Nephron (organoid): ENCODE results near the gene SEC63.
"Not testable (repeated sequence)": the region's sequence is repeated elsewhere in the genome, so short reads cannot be mapped to it uniquely, and the experiment has no call there.

ENCODE experiments used
- H3K27ac Mint-ChIP-seq, 3 experiments: 2 replicates each; pipeline ENCODE4 v1.8.0; 2020; ENCODE audit warnings: mixed read lengths in 3 of 3, mild to moderate bottlenecking in 2 of 3, moderate library complexity in 1 of 3
- H3K27me3 Mint-ChIP-seq: 2 replicates; pipeline ENCODE4 v1.8.0; 2021; ENCODE audit warnings: low read depth, mild to moderate bottlenecking, moderate library complexity, mixed read lengths
- H3K36me3 Mint-ChIP-seq: 2 replicates; pipeline ENCODE4 v1.8.0; 2020; ENCODE audit warnings: low read depth, mixed read lengths
- H3K4me1 Mint-ChIP-seq: 2 replicates; pipeline ENCODE4 v1.8.0; 2020; ENCODE audit warnings: mixed read lengths
- H3K4me3 Mint-ChIP-seq, 3 experiments: 2 replicates each; pipeline ENCODE4 v1.8.0; 2020; ENCODE audit warnings: mild to moderate bottlenecking in 3 of 3, mixed read lengths in 3 of 3, moderate library complexity in 2 of 3
- H3K9me3 Mint-ChIP-seq: 2 replicates; pipeline ENCODE4 v1.8.0; 2020; ENCODE audit warnings: mixed read lengths
- CTCF ChIP-seq, 3 experiments: fragments of 200-600 bp; sonication (generic); IDR thresholded peaks; one replicate each; pipeline ENCODE4 v1.5.0; 2021; ENCODE audit warnings: antibody characterized with exemption in 3 of 3; ENCODE audit not compliant: unreplicated experiment in 3 of 3

Gene SEC63

GRCh38 chr6:107917451-107918375, 40.3 kb downstream of the SEC63 start:
- H3K27me3 Mint-ChIP-seq: no peaks in the 10 kb centered on the region
- H3K4me1 Mint-ChIP-seq: no peaks in the 10 kb centered on the region
- H3K27ac Mint-ChIP-seq: no peak overlapping the region
- peaks cover 40% of the 10 kb centered on the region for H3K9me3 Mint-ChIP-seq
- no peak for TF ChIP-seq CTCF (IDR thresholded peaks at IDR 0.05; ENCODE audit: unreplicated experiment in 3 of 3)
- peaks cover 98% of the 10 kb centered on the region for H3K36me3 Mint-ChIP-seq
- H3K4me3 Mint-ChIP-seq: no peak overlapping the region

- not testable (repeated sequence) for H3K27me3 Mint-ChIP-seq, H3K4me1 Mint-ChIP-seq, H3K27ac Mint-ChIP-seq, H3K4me3 Mint-ChIP-seq
- H3K36me3 Mint-ChIP-seq: peaks cover 98% of the 10 kb centered on the region
- peaks cover 37% of the 10 kb centered on the region for H3K9me3 Mint-ChIP-seq
These were observed 41.0 kb downstream of the SEC63 start for GRCh38 chr6:107916961-107917360.

- H3K9me3 Mint-ChIP-seq: peaks cover 7% of the 10 kb centered on the region
- no peak overlapping the region for H3K27ac Mint-ChIP-seq
- H3K4me3 Mint-ChIP-seq: no peak overlapping the region
- no peaks in the 10 kb centered on the region for H3K4me1 Mint-ChIP-seq
- TF ChIP-seq CTCF (IDR thresholded peaks at IDR 0.05; ENCODE audit: unreplicated experiment in 3 of 3): no peak
- no peaks in the 10 kb centered on the region for H3K27me3 Mint-ChIP-seq
- peaks cover 87% of the 10 kb centered on the region for H3K36me3 Mint-ChIP-seq
These were observed 46.3 kb downstream of the SEC63 start for GRCh38 chr6:107911692-107912091.

- Mint-ChIP-seq H3K4me1 (no peaks in the 10 kb centered on the region), H3K4me3 (no peak overlapping the region), H3K27me3 (no peaks in the 10 kb centered on the region), H3K9me3 (peaks cover 30% of the 10 kb centered on the region), H3K27ac (no peak overlapping the region), H3K36me3 (peaks cover 85% of the 10 kb centered on the region)
- TF ChIP-seq CTCF (IDR thresholded peaks at IDR 0.05; ENCODE audit: unreplicated experiment in 3 of 3): no peak
These were observed 63.1 kb downstream of the SEC63 start for GRCh38 chr6:107894809-107895396.

GRCh38 chr6:107890431-107890830, 67.6 kb downstream of the SEC63 start:
- Mint-ChIP-seq H3K9me3 (peaks cover 58% of the 10 kb centered on the region), H3K36me3 (peaks cover 97% of the 10 kb centered on the region)
- not testable (repeated sequence) for H3K27me3 Mint-ChIP-seq, H3K4me3 Mint-ChIP-seq, H3K4me1 Mint-ChIP-seq, H3K27ac Mint-ChIP-seq

GRCh38 chr6:107885950-107886349, 72.1 kb downstream of the SEC63 start:
- H3K27me3 Mint-ChIP-seq, H3K27ac Mint-ChIP-seq, H3K4me3 Mint-ChIP-seq, H3K4me1 Mint-ChIP-seq: not testable (repeated sequence)
- Mint-ChIP-seq H3K9me3 (peaks cover 45% of the 10 kb centered on the region), H3K36me3 (peaks cover 89% of the 10 kb centered on the region)

- no peak for TF ChIP-seq CTCF (IDR thresholded peaks at IDR 0.05; ENCODE audit: unreplicated experiment in 3 of 3)
- no peaks in the 10 kb centered on the region for H3K27me3 Mint-ChIP-seq
- peaks cover 69% of the 10 kb centered on the region for H3K36me3 Mint-ChIP-seq
- no peaks in the 10 kb centered on the region for H3K4me1 Mint-ChIP-seq
- no peak overlapping the region for H3K27ac Mint-ChIP-seq
- H3K4me3 Mint-ChIP-seq: no peak overlapping the region
- peaks cover 1% of the 10 kb centered on the region for H3K9me3 Mint-ChIP-seq
These were observed 78.1 kb downstream of the SEC63 start for GRCh38 chr6:107879941-107880340.
